Motor neuron (in vitro differentiated cells): Measurements from ENCODE around the gene FAM221A. TPM values are rescaled to one million over a fixed set of nuclear protein-coding genes. Genes with fewer than 3 reads are reported as not detected.

Source experiments
- ATAC-seq, 8 experiments: fragments of 200-7000 bp; cut with Tn5 transposase; replicated peaks in 6 of 8; 2 replicates each; pipeline ENCODE4 v1.8.0; 2021; ENCODE audit warnings: mild to moderate bottlenecking in 8 of 8, moderate library complexity in 8 of 8
- H3K27ac ChIP-seq, 2 donors: fragments of 250-450 bp; sonication (Bioruptor Pico); 2 replicates each; pipeline ENCODE4 v1.9.0; 2021; ENCODE audit warnings: antibody characterized with exemption in 2 of 2, mild to moderate bottlenecking in 2 of 2, moderate library complexity in 1 of 2
- H3K4me1 ChIP-seq, 2 donors: fragments of 250-450 bp; sonication (Bioruptor Pico); replicated peaks in 1 of 2; 2 replicates each; pipeline ENCODE4 v1.6.1; 2021; ENCODE audit warnings: antibody characterized with exemption in 2 of 2, mild to moderate bottlenecking in 2 of 2, moderate library complexity in 1 of 2
- H3K4me3 ChIP-seq, 5 donors: fragments of 250-450 bp; sonication (Bioruptor Pico); 2 replicates each; pipeline ENCODE4 v1.9.0; 2021; ENCODE audit warnings: antibody characterized with exemption in 5 of 5, mild to moderate bottlenecking in 5 of 5, moderate library complexity in 4 of 5
- WGBS, 10 experiments: fragments of 450-650 bp; shearing (Covaris generic); methylation state at CpG; one replicate each; pipeline ENCODE4 v1.0.0; 2022; 5-methylcytosine and 5-hydroxymethylcytosine counted together
- in situ Hi-C, 9 experiments: fragments of 400-800 bp; cut with MboI; loops; one replicate each; pipeline ENCODE4 v1.15.0; 2021; ENCODE audit warnings: low sequenced_read_pairs in 9 of 9, low pct_unique_long_range_greater_than_20kb in 2 of 9; ENCODE audit not compliant: unreplicated experiment in 9 of 9
- total RNA-seq, 8 experiments: library from RNA; unstranded; fragments of 300-600 nt; gene quantifications; 2 replicates each; pipeline versions ENCODE4 v1.2.3 to v1.2.4, GENCODE V29; 2022

FAM221A gene, protein sequence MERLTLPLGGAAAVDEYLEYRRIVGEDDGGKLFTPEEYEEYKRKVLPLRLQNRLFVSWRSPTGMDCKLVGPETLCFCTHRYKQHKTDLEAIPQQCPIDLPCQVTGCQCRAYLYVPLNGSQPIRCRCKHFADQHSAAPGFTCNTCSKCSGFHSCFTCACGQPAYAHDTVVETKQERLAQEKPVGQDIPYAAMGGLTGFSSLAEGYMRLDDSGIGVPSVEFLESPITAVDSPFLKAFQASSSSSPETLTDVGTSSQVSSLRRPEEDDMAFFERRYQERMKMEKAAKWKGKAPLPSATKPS
- 10 to 100 TPM in 5 of 8 experiments, 1 to 10 TPM in 3; 2.3 to 26.8 (median 18.9) TPM for total RNA-seq

DNA sequence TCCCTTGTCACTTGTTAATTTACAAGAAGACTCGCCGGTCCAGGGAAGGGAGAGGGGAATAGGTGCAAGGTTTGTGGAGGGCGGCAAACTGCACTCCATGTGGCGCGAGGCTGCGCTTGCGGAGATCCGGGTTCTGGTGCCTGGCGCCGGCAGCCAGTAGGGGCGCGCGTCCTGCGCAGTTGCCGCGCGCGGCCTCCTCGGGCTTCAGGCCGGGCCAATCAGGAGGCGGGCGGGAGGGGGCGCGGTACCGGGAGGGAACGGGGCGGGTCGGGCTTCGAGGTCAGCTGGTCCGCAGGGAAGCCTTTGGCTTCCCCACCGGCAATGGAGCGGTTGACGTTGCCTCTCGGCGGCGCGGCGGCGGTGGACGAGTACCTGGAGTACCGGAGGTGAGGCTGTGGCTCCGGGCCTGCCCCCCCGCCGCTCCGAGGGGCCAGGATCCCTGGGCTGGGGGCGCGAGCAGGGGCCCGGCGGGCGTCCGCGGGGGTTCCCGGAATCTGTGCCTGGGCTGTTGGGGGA is at the start of gene FAM221A:
Gene FAM221A (plus strand): TSS at position 302 of the 516 bp plus-strand sequence. CDS start 20 bp downstream, at position 322.
- H3K27ac ChIP-seq, result peak within 1 kb of the TSS; percentile 36 to 63
- H3K4me3 ChIP-seq, result peak within 1 kb of the TSS; percentile 75 to 94 (median 85)
- peaks cover 5 to 12% of the 10 kb centered on the region in 2 donors for H3K4me1 ChIP-seq
- 5 to 20% methylated on average over 3 to 6 of the region's 53 CpGs; no CpG with 5 or more reads in 8 of the 10 experiments for WGBS, 10 experiments
- ATAC-seq, result peak; percentile 92 to 97 (median 94)
- in situ Hi-C loops, result loop anchor here in 2 of 9 experiments (25.0 kb wide), 1 partner anchor 118 kb away; no protein-coding TSS in a partner anchor

- Histone ChIP-seq H3K4me3 (no peak overlapping the region), H3K27ac (no peak overlapping the region), H3K4me1 (no peaks in the 10 kb centered on the region)
- in situ Hi-C loops, result no loop called here
- no peak for ATAC-seq
- WGBS, 10 experiments, result 53 to 100% (median 92%) methylated on average over 1 to 7 of the region's 7 CpGs
Measured at GRCh38 chr7:23633417-23633816, 46.6 kb upstream of the FAM221A start.

DNA sequence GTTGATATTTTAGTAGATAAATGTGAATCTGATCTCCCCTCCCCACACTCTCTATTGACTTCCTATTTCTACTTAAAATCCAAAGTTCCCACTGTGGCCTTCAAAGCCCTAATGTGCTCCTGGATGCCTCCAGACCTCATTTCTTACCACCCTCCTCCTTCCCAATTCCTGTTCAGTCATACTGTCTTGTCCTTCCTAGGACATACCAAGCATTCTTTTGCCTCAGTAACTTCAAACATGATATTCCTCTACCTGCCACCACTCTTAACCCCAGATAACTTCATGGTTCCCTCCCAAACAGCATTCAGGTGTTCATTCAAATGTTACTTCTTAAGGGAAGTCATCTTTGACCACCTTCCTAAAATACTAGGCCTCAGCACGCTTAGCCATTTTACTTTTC is 34.2 kb upstream of the FAM221A start:
- 71 to 100% (median 100%) methylated on average over 1 of the region's 1 CpG; no CpG with 5 or more reads in 2 of the 10 experiments for WGBS, 10 experiments
- Histone ChIP-seq H3K27ac (no peak overlapping the region), H3K4me3 (no peak overlapping the region), H3K4me1 (no peaks in the 10 kb centered on the region)
- in situ Hi-C loops, result no loop called here
- no peak for ATAC-seq

DNA sequence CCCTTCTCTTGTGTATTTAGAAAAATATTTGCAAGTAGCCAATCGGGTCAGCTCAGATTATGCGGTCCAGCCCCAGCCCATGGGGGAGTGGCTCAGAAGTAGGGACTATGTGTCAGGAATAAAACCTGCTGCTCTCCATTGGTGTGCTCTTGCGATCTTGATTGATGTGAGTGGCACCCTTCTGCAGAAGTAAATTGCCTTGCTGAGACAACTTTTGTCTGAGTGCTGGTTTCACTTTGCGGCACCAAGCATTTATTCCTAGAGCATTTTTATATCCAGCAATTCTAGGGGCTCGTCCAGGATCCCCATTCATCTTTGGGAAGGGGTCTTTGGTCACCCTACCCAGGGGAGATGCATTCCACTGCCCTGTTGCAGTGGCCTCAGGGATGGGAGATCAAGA is 26.1 kb upstream of the FAM221A start:
- no peak overlapping the region for H3K4me3 ChIP-seq
- H3K27ac ChIP-seq, result no peak overlapping the region
- no peaks in the 10 kb centered on the region for H3K4me1 ChIP-seq
- ATAC-seq, result no peak
- in situ Hi-C loops, result no loop called here
- 25 to 100% (median 88%) methylated on average over 1 to 5 of the region's 5 CpGs; no CpG with 5 or more reads in 5 of the 10 experiments for WGBS, 10 experiments

DNA sequence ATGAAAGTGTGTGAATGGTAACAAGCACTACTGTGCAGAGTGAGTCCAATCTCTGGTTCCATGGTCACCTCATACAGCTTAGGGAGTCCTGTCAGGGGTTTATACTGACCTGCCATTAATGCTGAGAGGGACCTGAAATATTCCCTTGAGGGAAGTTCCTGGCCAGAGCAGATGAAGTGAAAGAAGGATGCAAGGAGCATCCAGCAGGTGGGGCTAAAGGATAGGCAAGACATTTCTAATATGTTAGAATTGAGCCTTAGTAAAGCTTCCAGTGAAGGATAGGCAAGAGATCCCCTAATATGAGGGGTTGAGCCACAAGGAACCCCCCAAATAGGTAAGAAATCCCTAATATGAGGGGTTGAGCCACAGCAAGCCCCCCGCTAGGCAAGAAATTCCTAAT is 25.5 kb upstream of the FAM221A start:
- WGBS, 10 experiments, result 0 to 60% (median 17%) methylated on average over 1 of the region's 1 CpG; no CpG with 5 or more reads in 6 of the 10 experiments
- no peak overlapping the region for H3K4me3 ChIP-seq
- no peak overlapping the region for H3K27ac ChIP-seq
- ATAC-seq, result peak in 3 of 8 experiments; percentile 14 to 73 (median 47)
- in situ Hi-C loops, result no loop called here
- no peaks in the 10 kb centered on the region for H3K4me1 ChIP-seq

DNA sequence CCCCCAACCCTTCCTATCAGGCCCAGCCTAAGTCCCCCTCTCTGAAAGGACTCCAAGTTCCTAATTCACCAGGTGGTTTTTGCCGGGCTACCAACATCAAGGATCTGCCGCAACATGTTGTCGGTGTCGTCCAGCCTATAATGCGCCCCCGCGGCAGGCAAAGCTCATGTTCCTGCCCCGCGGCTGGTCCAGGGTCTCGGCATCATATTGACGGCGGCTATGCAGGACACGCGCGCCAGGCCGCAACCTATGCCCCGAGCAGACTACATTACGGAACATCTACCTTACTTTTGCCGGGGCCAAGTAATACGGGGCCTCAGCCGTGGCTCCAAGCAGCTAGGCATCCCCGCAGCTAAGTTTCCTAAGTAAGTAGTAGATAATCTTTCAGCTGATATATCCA is 24.6 kb upstream of the FAM221A start:
- no peak for ATAC-seq
- WGBS, 10 experiments, result 57 to 98% (median 91%) methylated on average over 3 to 13 of the region's 22 CpGs; no CpG with 5 or more reads in 5 of the 10 experiments
- in situ Hi-C loops, result no loop called here

DNA sequence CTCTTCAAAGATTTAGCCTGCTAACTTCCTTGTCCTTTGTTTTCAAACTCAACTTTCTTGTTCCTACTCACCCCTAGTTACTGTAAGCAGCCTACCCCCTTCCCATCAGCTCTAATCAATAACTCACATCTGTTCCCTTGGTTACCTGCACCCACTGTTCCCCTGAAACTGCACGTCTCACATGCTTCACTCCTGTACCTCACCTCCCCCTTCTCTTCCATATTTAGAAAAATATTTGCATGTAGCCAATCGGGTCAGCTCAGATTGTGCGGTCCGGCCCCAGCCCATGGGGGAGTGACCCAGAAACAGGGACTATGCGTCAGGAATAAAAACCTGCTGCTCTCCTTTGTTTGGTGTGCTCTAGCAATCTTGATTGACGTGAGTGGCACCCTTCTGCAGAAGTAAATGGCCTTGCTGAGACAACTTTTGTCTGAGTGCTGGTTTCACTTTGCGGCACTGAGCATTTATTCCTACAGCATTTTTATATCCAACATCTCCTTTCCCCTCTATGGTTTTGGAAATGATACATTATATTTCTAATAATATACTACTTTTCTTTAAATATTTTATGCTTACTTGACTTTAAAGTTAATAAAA is 21.1 kb upstream of the FAM221A start:
- no peak overlapping the region for H3K27ac ChIP-seq
- 34 to 100% (median 82%) methylated on average over 2 to 6 of the region's 7 CpGs for WGBS, 10 experiments
- no peaks in the 10 kb centered on the region for H3K4me1 ChIP-seq
- no peak for ATAC-seq
- no peak overlapping the region for H3K4me3 ChIP-seq
- in situ Hi-C loops, result no loop called here

More for the DNA sequence above, 24.6 kb upstream of the FAM221A start:
- Histone ChIP-seq H3K4me3 (no peak overlapping the region), H3K4me1 (no peaks in the 10 kb centered on the region), H3K27ac (no peak overlapping the region)

DNA sequence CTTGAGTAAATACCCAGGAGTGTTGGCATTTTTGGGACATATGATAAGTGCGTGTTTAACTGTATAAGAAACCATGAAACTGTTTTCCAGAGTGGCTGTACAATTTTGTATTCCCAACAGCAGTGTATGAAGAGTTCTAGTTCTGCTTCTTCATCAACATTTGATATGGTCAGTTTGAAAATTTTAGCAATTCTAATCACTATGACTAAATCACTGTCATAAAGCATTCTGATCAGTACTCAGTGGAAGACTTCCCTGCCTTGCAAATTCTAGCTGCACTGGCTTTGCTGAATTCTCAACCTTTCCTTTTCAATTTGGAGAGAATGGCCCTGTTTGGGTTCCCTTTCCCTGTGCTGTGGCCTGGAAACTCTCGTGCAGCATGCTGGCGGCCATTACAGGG is 18.6 kb upstream of the FAM221A start:
- in situ Hi-C loops, result no loop called here
- no peak overlapping the region for H3K4me3 ChIP-seq
- peak in 3 of 8 experiments; percentile 24 to 97 (median 89) for ATAC-seq
- no peak overlapping the region for H3K27ac ChIP-seq
- 0 to 100% (median 89%) methylated on average over 1 to 3 of the region's 3 CpGs; no CpG with 5 or more reads in 2 of the 10 experiments for WGBS, 10 experiments
- no peaks in the 10 kb centered on the region for H3K4me1 ChIP-seq

GRCh38 chr7:23662124-23662983 is 17.6 kb upstream of the FAM221A start:
- Histone ChIP-seq H3K27ac (no peak overlapping the region), H3K4me1 (no peaks in the 10 kb centered on the region), H3K4me3 (no peak overlapping the region)
- in situ Hi-C loops, result no loop called here
- no peak for ATAC-seq
- 37 to 97% (median 80%) methylated on average over 1 to 7 of the region's 8 CpGs for WGBS, 10 experiments

GRCh38 chr7:23662984-23663313 is 17.1 kb upstream of the FAM221A start:
- ATAC-seq, result no peak
- in situ Hi-C loops, result no loop called here
- no peak overlapping the region for H3K27ac ChIP-seq
- 29 to 100% (median 80%) methylated on average over 1 to 2 of the region's 2 CpGs; no CpG with 5 or more reads in 3 of the 10 experiments for WGBS, 10 experiments
- H3K4me3 ChIP-seq, result no peak overlapping the region
- no peaks in the 10 kb centered on the region for H3K4me1 ChIP-seq

DNA sequence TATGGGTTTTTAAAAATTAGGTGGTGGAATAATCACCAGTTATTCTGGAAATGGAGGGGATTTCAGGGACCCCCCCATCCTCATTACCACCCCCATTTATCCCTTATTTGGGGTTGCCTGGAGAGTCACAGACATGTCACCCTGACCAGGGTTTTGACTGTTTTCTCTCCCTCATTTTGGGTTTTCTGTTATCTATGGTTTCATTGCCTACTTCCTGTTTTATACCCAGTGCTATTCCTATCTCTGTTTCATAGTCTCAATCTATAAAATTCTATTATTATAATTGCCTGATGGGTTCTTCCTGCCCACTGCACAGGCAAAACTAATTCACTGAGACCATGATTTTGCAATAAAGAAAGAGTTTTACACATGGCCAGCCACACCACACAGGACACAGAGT is 15.9 kb upstream of the FAM221A start:
- no peak overlapping the region for H3K4me3 ChIP-seq
- H3K4me1 ChIP-seq, result no peaks in the 10 kb centered on the region
- in situ Hi-C loops, result no loop called here
- ATAC-seq, result no peak
- no peak overlapping the region for H3K27ac ChIP-seq

GRCh38 chr7:23672033-23672432 is 8.0 kb upstream of the FAM221A start:
- no peak for ATAC-seq
- no peak overlapping the region for H3K27ac ChIP-seq
- in situ Hi-C loops, result no loop called here
- H3K4me1 ChIP-seq, result no peaks in the 10 kb centered on the region
- H3K4me3 ChIP-seq, result no peak overlapping the region
- WGBS, 10 experiments, result 0 to 100% (median 83%) methylated on average over 1 to 3 of the region's 3 CpGs; no CpG with 5 or more reads in 1 of the 10 experiments
